ENCODE results near the gene DHX15. TPM values are rescaled to one million over a fixed set of nuclear protein-coding genes. Genes with fewer than 3 reads are reported as not detected.

Gene DHX15
- total RNA-seq, 1 experiment from 2014 or later, result 287 TPM

GRCh38 chr4:24515698-24516097 is 68.7 kb downstream of the DHX15 start:
- Histone ChIP-seq H3K79me2 (ENCODE audit: insufficient read depth, low read length) (no peaks in the 10 kb centered on the region), H3K4me1 (ENCODE audit: insufficient read depth, low read length) (peaks cover 3% of the 10 kb centered on the region; the same call in 1 of the 2 replicates), H3T11ph (ENCODE audit: low read length) (no peak overlapping the region), H3K4ac (ENCODE audit: low read depth, low read length) (no peak overlapping the region), H3K9me3 (ENCODE audit: control insufficient read depth, low read depth, low read length) (no peaks in the 10 kb centered on the region), H4K20me1 (ENCODE audit: control insufficient read depth, insufficient read depth, insufficient read length) (no peaks in the 10 kb centered on the region), H2BK5ac (ENCODE audit: insufficient read length, low read length) (no peak overlapping the region), H3K27ac (ENCODE audit: insufficient read length, low read depth, low read length) (no peak overlapping the region), H3K27me3 (ENCODE audit: insufficient read depth, low read length) (no peaks in the 10 kb centered on the region), H2AK5ac (ENCODE audit: insufficient read length, low read length) (no peak overlapping the region), H3K9ac (ENCODE audit: extremely low read depth, insufficient read length, low read length) (no peak overlapping the region), H2BK20ac (ENCODE audit: low read depth, low read length, poor library complexity, severe bottlenecking) (no peak overlapping the region), H3K23ac (ENCODE audit: insufficient read length, low read depth, low read length) (no peak overlapping the region), H2BK12ac (ENCODE audit: insufficient read length, low read depth, low read length) (no peak overlapping the region), H4K5ac (ENCODE audit: insufficient read length, low read depth, low read length) (no peak overlapping the region), H2AFZ (ENCODE audit: low read length) (no peak overlapping the region), H3K14ac (ENCODE audit: insufficient read depth, low read length) (no peak overlapping the region), H4K8ac (replicated peaks; ENCODE audit: insufficient read length, low read depth, low read length) (no peak overlapping the region), H3K56ac (ENCODE audit: insufficient read length, low read depth, low read length) (no peak overlapping the region), H4K91ac (ENCODE audit: insufficient read length, low read depth, low read length) (no peak overlapping the region), H2BK120ac (ENCODE audit: low read depth, low read length, poor library complexity, severe bottlenecking) (no peak overlapping the region), H3K23me2 (ENCODE audit: insufficient read length, low read depth, low read length, poor library complexity, severe bottlenecking) (no peaks in the 10 kb centered on the region), H2BK15ac (ENCODE audit: low read depth, low read length) (no peak overlapping the region), H3K79me1 (ENCODE audit: insufficient read depth, low read depth, low read length, poor library complexity, severe bottlenecking) (no peaks in the 10 kb centered on the region), H3K4me2 (ENCODE audit: insufficient read depth, insufficient read length, low read length) (no peak overlapping the region), H3K18ac (ENCODE audit: insufficient read length, low read depth, low read length) (no peak overlapping the region)
- TF ChIP-seq CTCF (conservative IDR thresholded peaks at IDR 0.05), result peak; percentile 36; the same call in 2 of the 3 replicates
- WGBS (ENCODE audit: extremely low coverage, insufficient read length, low lambda C conversion rate), result no CpG with 5 or more reads among the region's 5 CpGs
- Mint-ChIP-seq H3K4me1 (peaks cover 38 to 41% of the 10 kb centered on the region in 2 experiments), H3K9me3 (no peaks in the 10 kb centered on the region), H3K4me3 (peak overlapping the region in 1 of 2 experiments; percentile 37; a peak in 2 of 5 replicates), H3K36me3 (ENCODE audit: insufficient read depth in 1 of 3, low read depth in 3 of 3) (peaks cover 6 to 34% (median 33%) of the 10 kb centered on the region in 3 experiments; a peak in 6 of 7 replicates), H3K27me3 (ENCODE audit: low read depth) (no peaks in the 10 kb centered on the region), H3K27ac (peak overlapping the region; percentile 8 to 81 (median 37); a peak in 5 of 7 replicates)
- peak; percentile 58 for DNase-seq
